ENCODE data around the gene PAXX. TPM values are rescaled to one million over a fixed set of nuclear protein-coding genes. Genes with fewer than 3 reads are reported as not detected.

PAXX gene
- total and polyA plus RNA-seq, 2 donors (not counting 1 experiment from before 2014, with no cell fraction given), result 6.1 to 13.7 TPM

DNA sequence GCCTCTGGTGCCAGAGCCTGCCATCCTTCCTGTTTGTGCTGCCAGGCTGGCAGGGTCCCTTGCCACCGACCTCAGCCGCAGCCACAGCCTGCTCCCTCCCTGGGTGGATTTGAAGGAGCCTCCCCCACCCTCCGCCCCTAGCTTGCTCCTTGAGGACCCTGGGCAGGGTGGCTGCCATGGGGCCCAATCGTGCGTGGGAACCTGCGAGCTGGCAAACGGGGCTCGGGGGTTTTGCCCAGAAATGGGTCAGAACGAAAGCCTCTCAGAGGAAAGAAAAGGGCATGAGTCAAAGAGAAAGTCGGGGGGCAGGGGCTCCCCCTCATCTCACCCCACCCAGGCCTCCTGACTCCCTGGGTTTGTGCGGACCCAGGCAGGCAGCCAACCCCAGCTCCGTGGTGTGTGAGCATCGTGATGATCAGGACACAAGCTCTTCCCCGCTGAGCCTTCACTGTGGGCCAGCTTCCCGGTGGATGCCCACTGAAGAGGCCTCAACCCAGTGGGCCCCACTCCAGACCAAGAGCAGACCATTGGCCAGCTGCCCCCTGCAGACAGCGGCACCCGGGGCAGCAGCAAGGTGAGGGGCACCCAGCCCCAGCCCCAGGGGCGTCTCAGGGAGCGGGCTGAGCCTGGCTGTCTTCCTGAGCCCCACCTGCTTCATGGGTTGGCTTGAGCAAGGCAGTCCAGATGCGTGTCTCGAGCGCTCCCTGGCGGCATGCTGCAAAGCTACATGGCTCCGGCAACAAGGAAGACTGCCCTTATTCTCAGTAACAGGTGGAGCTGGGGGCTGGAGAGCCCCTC, 42.7 kb downstream of the PAXX start:
- Histone ChIP-seq H3K4me2 (ENCODE audit: extremely low read depth, insufficient read depth, low read length) (no peak overlapping the region), H3K27me3 (ENCODE audit: control insufficient read depth, insufficient read depth, low read length) (no peaks in the 10 kb centered on the region), H4K20me1 (ENCODE audit: control insufficient read depth, extremely low read depth, insufficient read depth, low read length) (no peaks in the 10 kb centered on the region), H2AFZ (ENCODE audit: low read length) (no peak overlapping the region), H3K79me2 (ENCODE audit: control insufficient read depth, insufficient read depth, low read length) (no peaks in the 10 kb centered on the region), H3K36me3 (ENCODE audit: control insufficient read depth, insufficient read depth, low read length) (peaks cover 6% of the 10 kb centered on the region), H3K9me3 (ENCODE audit: control insufficient read depth, insufficient read depth, low read depth, low read length) (no peaks in the 10 kb centered on the region), H3K27ac (ENCODE audit: insufficient read depth, low read length) (no peak overlapping the region), H3K9ac (ENCODE audit: insufficient read depth, low read length) (no peak overlapping the region), H3K4me1 (ENCODE audit: control insufficient read depth, extremely low read depth, insufficient read depth, low read length) (no peaks in the 10 kb centered on the region), H3K4me3 (replicated peaks in 1 of 4; ENCODE audit: control extremely low read depth in 1 of 4, insufficient read depth in 1 of 4, low read depth in 3 of 4, low read length in 4 of 4) (no peak overlapping the region)
- TF ChIP-seq, protein P1, sequence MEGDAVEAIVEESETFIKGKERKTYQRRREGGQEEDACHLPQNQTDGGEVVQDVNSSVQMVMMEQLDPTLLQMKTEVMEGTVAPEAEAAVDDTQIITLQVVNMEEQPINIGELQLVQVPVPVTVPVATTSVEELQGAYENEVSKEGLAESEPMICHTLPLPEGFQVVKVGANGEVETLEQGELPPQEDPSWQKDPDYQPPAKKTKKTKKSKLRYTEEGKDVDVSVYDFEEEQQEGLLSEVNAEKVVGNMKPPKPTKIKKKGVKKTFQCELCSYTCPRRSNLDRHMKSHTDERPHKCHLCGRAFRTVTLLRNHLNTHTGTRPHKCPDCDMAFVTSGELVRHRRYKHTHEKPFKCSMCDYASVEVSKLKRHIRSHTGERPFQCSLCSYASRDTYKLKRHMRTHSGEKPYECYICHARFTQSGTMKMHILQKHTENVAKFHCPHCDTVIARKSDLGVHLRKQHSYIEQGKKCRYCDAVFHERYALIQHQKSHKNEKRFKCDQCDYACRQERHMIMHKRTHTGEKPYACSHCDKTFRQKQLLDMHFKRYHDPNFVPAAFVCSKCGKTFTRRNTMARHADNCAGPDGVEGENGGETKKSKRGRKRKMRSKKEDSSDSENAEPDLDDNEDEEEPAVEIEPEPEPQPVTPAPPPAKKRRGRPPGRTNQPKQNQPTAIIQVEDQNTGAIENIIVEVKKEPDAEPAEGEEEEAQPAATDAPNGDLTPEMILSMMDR (conservative IDR thresholded peaks at IDR 0.05 in 1 of 2, IDR thresholded peaks at IDR 0.05 in 1 of 2; ENCODE audit: low read depth in 1 of 2, low read length in 2 of 2), result peak; percentile 88 to 91
- TF ChIP-seq EZH2 (IDR thresholded peaks at IDR 0.05; ENCODE audit: low read length, missing control alignments), result no peak
- DNase-seq (ENCODE audit: low read depth in 2 of 2), result peak; percentile 69 to 82

- H3K4me2 ChIP-seq (ENCODE audit: extremely low read depth, insufficient read depth, low read length), result no peak overlapping the region
- H3K4me1 ChIP-seq (ENCODE audit: control insufficient read depth, extremely low read depth, insufficient read depth, low read length), result no peaks in the 10 kb centered on the region
- H3K4me3 ChIP-seq (replicated peaks in 1 of 4; ENCODE audit: control extremely low read depth in 1 of 4, insufficient read depth in 1 of 4, low read depth in 3 of 4, low read length in 4 of 4), result no peak overlapping the region
- TF ChIP-seq, protein P1 (conservative IDR thresholded peaks at IDR 0.05 in 1 of 2, IDR thresholded peaks at IDR 0.05 in 1 of 2; ENCODE audit: low read depth in 1 of 2, low read length in 2 of 2), result no peak
- TF ChIP-seq EZH2 (IDR thresholded peaks at IDR 0.05; ENCODE audit: low read length, missing control alignments), result no peak
- DNase-seq (ENCODE audit: low read depth in 2 of 2), result no peak
- no peak overlapping the region for H3K27ac ChIP-seq (ENCODE audit: insufficient read depth, low read length)
- no peaks in the 10 kb centered on the region for H3K27me3 ChIP-seq (ENCODE audit: control insufficient read depth, insufficient read depth, low read length)
- no peaks in the 10 kb centered on the region for H4K20me1 ChIP-seq (ENCODE audit: control insufficient read depth, extremely low read depth, insufficient read depth, low read length)
- H3K36me3 ChIP-seq (ENCODE audit: control insufficient read depth, insufficient read depth, low read length), result peaks cover 9% of the 10 kb centered on the region
- no peak overlapping the region for H2AFZ ChIP-seq (ENCODE audit: low read length)
- H3K79me2 ChIP-seq (ENCODE audit: control insufficient read depth, insufficient read depth, low read length), result no peaks in the 10 kb centered on the region
- H3K9ac ChIP-seq (ENCODE audit: insufficient read depth, low read length), result no peak overlapping the region
- no peaks in the 10 kb centered on the region for H3K9me3 ChIP-seq (ENCODE audit: control insufficient read depth, insufficient read depth, low read depth, low read length)
Measured at GRCh38 chr9:137035507-137035834, 43.2 kb downstream of the PAXX start.

GRCh38 chr9:137035937-137036336, 43.7 kb downstream of the PAXX start:
- no peaks in the 10 kb centered on the region for H3K9me3 ChIP-seq (ENCODE audit: control insufficient read depth, insufficient read depth, low read depth, low read length)
- no peak overlapping the region for H2AFZ ChIP-seq (ENCODE audit: low read length)
- H3K27me3 ChIP-seq (ENCODE audit: control insufficient read depth, insufficient read depth, low read length), result no peaks in the 10 kb centered on the region
- H3K4me2 ChIP-seq (ENCODE audit: extremely low read depth, insufficient read depth, low read length), result no peak overlapping the region
- peaks cover 11% of the 10 kb centered on the region for H3K36me3 ChIP-seq (ENCODE audit: control insufficient read depth, insufficient read depth, low read length)
- TF ChIP-seq, protein P1 (conservative IDR thresholded peaks at IDR 0.05 in 1 of 2, IDR thresholded peaks at IDR 0.05 in 1 of 2; ENCODE audit: low read depth in 1 of 2, low read length in 2 of 2), result no peak
- no peak for TF ChIP-seq EZH2 (IDR thresholded peaks at IDR 0.05; ENCODE audit: low read length, missing control alignments)
- no peak for DNase-seq (ENCODE audit: low read depth in 2 of 2)
- H3K79me2 ChIP-seq (ENCODE audit: control insufficient read depth, insufficient read depth, low read length), result no peaks in the 10 kb centered on the region
- H3K4me1 ChIP-seq (ENCODE audit: control insufficient read depth, extremely low read depth, insufficient read depth, low read length), result no peaks in the 10 kb centered on the region
- H3K27ac ChIP-seq (ENCODE audit: insufficient read depth, low read length), result no peak overlapping the region
- H4K20me1 ChIP-seq (ENCODE audit: control insufficient read depth, extremely low read depth, insufficient read depth, low read length), result no peaks in the 10 kb centered on the region
- no peak overlapping the region for H3K4me3 ChIP-seq (replicated peaks in 1 of 4; ENCODE audit: control extremely low read depth in 1 of 4, insufficient read depth in 1 of 4, low read depth in 3 of 4, low read length in 4 of 4)
- H3K9ac ChIP-seq (ENCODE audit: insufficient read depth, low read length), result no peak overlapping the region
